ENCODE data around the gene ARFGAP1.

The ARFGAP1 gene

GRCh38 chr20:63318391-63319163 is 46.0 kb downstream of the ARFGAP1 start:
- no peak for DNase-seq (ENCODE audit: low read depth in 2 of 2)

GRCh38 chr20:63319164-63320040 is 46.8 kb downstream of the ARFGAP1 start:
- DNase-seq (ENCODE audit: low read depth in 2 of 2), result no peak

DNA sequence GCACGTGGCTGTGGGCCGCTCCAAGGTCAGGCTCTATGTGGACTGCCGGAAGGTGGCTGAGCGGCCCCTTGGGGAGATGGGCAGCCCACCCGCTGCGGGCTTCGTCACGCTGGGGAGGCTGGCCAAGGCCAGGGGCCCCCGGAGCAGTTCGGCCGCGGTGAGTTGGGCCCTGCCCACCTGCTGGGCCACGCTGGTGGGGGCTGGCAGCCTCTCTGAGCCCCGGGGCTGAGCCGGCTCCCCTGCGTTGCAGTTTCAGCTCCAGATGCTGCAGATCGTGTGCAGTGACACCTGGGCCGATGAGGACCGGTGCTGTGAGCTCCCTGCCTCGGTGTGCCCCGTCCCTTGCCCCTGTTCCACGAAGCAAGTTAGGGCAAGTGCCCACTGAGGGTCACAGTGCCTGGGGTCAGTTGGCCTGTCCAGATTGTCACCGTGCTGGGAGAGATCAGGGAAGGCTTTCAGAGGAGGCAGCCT is 47.5 kb downstream of the ARFGAP1 start:
- DNase-seq (ENCODE audit: low read depth in 2 of 2), result no peak

DNA sequence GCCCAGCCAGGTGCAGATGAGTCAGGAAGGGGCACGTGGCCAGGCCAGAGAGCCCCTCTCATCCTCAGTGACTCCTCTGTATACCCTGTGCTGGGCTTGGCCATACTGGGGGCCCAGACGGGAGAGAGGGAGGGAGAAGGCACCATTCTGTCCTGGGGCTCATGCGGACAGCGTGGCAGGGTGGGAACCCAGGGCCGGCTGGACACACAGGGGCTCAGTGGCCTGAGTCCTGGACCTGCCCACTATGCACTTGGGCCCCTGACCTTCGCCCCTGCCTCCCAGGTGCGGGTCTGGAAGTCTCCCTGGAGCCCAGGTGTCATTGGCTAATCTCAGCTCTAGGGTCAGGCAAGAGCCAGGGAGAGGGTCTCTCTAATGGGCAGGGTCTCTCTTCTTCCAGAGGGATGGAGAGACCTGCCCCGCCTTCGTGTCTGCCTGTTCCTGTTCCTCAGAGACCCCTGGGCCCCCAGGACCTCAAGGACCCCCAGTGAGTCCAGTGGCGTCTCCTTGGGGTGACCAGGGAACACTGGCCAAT is 48.1 kb downstream of the ARFGAP1 start:
- no peak for DNase-seq (ENCODE audit: low read depth in 2 of 2)

GRCh38 chr20:63321148-63321831 is 48.7 kb downstream of the ARFGAP1 start:
- no peak for DNase-seq (ENCODE audit: low read depth in 2 of 2)

GRCh38 chr20:63322146-63322932 is 49.7 kb downstream of the ARFGAP1 start:
- DNase-seq (ENCODE audit: low read depth in 2 of 2), result no peak

DNA sequence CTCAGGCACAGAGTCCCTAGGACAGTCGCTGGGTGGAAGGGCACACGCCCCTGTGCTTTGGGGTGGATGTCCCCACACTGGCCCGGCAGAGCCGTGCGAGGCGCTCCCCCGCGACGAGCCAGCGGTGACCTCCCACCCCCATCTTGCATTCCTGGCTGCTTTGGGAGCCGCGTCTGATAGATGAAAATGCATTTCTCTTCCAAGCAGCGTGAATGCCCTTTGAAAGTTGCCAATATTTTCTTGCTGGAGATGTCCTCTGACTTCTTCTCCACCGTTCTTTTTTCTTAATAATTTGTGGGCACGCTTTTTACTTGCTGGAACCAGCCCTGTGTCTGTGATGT is 50.3 kb downstream of the ARFGAP1 start:
- no peak for DNase-seq (ENCODE audit: low read depth in 2 of 2)

DNA sequence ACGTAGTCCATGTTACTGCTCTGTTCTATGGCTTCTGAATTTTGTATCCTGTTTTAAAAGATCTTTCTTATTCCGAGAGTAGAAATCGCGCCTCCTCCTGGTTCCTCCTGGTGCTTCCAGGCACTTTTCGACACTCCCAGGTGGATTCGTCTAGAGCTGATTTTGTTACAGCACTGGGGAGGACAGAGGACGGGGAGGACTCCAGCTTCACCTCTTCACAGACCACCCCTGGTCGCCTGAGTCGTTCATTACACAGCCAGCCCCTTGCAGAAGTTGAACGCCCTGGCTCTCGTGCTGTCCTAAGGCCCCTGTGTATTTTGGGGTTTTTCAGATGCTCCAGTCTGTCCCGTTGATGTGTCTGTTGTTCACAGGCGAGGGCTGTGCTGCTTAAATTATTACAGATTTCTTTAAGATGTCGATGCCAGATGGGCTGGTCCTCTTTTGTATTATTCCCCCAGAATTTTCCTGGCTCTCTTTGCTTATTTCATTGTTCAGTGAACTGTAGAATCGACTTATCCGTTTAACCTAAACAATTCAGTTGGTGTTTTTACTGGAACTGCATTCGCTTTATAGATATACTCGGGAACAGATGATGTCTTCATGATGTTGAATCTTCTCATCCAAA is 50.9 kb downstream of the ARFGAP1 start:
- DNase-seq (ENCODE audit: low read depth in 2 of 2), result no peak

DNA sequence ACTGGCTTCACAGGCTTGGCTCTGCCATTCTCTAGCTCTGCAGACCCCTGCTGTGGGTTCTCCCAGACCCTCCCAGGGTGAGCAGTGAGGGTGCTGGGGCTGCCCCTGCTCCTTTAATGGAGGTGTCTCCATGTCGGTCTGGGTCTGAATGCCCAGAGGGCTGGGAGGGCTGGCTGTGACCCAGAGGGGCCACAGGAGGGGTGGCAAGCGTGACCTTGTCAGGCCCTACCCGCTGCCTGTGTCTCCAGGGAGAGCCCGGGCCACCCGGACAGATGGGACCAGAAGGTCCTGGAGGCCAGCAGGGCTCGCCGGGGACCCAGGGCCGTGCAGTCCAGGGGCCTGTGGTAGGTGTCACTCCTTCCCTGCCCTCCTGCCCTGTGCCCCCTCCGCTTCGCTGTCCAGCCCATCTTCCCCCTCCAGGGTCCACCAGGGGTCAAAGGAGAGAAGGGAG is 52.4 kb downstream of the ARFGAP1 start:
- DNase-seq (ENCODE audit: low read depth in 2 of 2), result no peak

GRCh38 chr20:63325554-63326313 is 53.1 kb downstream of the ARFGAP1 start:
- DNase-seq (ENCODE audit: low read depth in 2 of 2), result no peak

DNA sequence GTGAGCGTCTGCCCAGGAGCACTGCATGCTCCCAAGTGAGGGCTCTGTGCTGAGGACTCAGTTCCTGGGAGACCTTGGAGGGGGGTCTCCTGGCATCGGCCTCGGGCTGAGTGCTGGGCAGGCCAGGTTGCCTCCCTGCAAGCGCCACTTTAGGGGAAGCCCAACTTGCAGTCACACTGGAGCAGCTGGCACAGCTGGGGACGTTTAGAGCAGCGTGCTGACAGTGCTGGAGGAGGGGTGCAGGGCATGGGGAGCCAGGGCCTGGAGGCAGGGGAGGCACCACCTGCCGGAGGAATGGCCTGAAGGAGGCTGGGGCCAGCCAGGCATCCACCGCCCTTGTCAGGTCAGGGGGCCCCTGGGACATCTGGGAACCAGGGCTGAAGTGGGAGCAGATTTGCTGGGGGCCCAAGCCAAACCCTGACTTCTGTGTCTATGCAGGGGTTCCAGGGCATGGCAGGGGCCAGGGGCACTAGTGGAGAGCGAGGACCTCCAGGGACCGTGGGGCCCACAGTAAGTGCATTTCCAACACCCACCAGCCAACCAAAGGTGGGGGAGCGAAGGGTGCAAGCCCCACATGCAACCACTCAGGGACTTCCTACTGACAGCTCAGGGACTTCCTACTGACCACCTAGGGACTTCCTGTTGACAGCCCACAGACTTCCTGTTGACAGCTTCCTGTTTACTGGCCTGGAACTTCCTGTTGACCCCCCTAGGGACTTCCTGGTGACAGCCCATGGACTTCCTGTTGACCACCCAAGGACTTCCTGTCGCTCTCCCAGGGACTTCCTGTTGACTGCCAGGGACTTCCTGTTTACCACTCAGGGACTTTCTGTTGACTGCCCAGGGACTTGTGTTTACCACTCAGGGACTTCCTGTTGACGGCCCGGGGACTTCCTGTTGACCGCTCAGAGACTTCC is 54.0 kb downstream of the ARFGAP1 start:
- no peak for DNase-seq (ENCODE audit: low read depth in 2 of 2)

GRCh38 chr20:63327231-63327745 is 54.7 kb downstream of the ARFGAP1 start:
- no peak for DNase-seq (ENCODE audit: low read depth in 2 of 2)

GRCh38 chr20:63328026-63328700 is 55.5 kb downstream of the ARFGAP1 start:
- DNase-seq (ENCODE audit: low read depth in 2 of 2), result no peak

DNA sequence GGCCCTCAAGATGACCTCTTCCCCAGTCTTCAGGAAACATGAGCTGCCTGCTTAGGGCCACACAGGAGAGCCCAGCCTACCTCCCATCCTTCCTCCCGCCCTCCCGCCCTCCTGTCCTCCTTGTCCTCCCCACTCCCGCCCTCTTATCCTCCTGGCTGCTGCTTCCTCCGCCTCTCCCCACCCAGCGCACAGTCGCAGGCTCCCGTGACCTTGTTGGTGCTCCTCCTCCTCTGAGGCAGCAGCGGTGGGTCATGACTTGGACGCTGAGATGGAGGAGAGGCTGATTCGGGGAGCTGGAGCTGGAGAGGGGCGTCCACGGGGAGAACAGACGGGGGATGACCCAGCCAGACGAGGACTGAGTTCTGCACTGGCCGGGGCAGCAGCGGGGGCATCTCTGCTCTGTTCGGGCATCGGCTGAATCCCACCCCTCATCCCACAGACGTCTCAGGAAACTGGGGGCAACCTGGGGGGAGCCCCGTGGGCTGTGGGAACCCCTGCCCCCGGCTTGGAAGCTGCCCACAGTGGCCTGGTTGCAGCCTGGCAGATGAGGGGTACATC is 56.2 kb downstream of the ARFGAP1 start:
- DNase-seq (ENCODE audit: low read depth in 2 of 2), result no peak

DNA sequence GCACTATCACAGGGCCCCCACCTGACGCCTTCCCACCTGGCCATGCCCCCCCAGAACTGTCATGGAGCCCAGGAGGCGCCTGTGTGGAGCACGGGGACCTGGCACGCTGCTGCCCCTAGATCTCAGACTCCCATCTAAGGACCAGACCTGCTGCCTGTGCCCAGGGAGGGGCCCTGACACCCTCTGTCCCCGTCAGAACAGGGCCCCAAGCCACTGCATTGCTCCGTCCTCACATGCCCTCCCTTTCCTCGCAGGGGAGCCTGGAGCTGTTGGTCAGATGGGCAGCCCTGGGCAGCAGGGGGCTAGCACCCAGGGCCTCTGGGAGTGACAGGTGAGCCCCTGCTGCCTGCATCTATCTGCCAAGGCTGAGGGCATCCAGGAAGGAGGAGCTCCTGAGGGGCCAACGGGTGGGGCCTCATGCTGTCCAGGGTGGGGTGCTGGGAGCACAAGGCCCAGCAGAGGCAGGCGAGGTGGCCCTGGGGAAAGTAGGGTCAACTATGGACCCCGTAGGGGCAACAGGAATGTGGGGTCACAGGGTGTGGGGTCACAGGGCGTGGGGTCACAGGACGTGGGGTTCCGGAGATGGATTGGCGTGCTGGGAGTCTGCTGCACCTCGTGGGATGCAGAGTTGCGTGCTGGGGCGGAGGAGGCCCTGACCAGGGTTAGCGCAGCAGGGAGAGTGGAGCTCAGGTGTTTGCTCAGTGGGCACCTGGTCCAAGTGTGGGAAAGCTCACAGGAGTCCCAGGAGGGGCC is 56.9 kb downstream of the ARFGAP1 start:
- DNase-seq (ENCODE audit: low read depth in 2 of 2), result no peak

DNA sequence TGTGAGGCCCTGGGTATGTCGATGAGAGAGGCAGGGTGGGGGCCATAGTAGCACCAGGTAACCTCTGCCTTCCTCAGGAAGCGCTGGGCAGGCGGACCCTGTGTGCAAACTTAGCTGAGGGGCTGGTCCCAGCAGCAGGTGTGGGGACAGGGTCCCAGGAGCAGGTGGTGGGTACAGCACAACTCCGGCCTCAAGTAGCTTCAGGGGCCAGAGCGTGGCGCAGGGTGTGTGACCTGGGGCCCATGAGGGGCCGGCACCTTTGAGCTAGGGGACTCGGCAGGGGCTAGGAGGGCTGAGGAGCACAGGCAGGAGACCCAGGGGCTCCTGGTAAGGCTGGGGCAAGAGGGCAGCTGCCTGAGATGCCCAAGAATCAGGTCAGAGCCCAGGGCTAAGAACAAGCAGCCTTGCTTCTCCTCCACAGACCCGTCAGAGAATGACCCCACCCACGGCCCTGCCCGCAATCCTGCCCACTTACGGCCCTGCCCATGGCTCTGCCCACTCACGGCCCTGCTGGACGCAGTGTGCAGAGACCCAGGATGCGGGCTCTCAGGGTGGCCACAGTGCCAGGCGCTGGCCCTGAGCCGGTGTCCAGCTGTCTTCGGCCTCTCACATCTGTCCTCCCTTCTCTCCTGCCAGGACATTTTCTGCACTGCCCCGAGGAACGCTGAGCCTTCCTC is 57.6 kb downstream of the ARFGAP1 start:
- DNase-seq (ENCODE audit: low read depth in 2 of 2), result no peak

All from stimulated activated CD8-positive, alpha-beta memory T cell treated with anti-CD3 and anti-CD28 coated beads, Interleukin-7, amount 100 ng/mL, for 4 hours (primary cell).